GM12874 (cell line): ENCODE measurements around the gene PRRC2A.

Source experiments
- TF ChIP-seq, protein P1 (sequence below): IDR thresholded peaks from 2 replicates; pipeline ENCODE4 v1.5.1; 2011; ENCODE audit warnings: low read depth, mild to moderate bottlenecking, control low read depth, low read length, moderate library complexity; ENCODE audit not compliant: insufficient read depth

PRRC2A gene

DNA sequence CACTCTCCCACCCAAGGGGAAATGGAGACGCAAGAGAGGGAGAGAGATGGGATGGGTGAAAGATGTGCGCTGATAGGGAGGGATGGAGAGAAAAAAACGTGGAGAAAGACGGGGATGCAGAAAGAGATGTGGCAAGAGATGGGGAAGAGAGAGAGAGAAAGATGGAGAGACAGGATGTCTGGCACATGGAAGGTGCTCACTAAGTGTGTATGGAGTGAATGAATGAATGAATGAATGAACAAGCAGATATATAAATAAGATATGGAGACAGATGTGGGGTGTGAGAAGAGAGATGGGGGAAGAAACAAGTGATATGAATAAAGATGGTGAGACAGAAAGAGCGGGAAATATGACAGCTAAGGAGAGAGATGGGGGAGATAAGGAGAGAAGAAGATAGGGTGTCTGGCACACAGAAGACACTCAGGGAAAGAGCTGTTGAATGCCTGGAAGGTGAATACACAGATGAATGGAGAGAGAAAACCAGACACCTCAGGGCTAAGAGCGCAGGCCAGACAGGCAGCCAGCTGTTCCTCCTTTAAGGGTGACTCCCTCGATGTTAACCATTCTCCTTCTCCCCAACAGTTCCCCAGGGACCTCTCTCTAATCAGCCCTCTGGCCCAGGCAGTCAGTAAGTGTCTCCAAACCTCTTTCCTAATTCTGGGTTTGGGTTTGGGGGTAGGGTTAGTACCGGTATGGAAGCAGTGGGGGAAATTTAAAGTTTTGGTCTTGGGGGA, 44.4 kb upstream of the PRRC2A start:
- TF ChIP-seq, protein P1, sequence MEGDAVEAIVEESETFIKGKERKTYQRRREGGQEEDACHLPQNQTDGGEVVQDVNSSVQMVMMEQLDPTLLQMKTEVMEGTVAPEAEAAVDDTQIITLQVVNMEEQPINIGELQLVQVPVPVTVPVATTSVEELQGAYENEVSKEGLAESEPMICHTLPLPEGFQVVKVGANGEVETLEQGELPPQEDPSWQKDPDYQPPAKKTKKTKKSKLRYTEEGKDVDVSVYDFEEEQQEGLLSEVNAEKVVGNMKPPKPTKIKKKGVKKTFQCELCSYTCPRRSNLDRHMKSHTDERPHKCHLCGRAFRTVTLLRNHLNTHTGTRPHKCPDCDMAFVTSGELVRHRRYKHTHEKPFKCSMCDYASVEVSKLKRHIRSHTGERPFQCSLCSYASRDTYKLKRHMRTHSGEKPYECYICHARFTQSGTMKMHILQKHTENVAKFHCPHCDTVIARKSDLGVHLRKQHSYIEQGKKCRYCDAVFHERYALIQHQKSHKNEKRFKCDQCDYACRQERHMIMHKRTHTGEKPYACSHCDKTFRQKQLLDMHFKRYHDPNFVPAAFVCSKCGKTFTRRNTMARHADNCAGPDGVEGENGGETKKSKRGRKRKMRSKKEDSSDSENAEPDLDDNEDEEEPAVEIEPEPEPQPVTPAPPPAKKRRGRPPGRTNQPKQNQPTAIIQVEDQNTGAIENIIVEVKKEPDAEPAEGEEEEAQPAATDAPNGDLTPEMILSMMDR = no peak

DNA sequence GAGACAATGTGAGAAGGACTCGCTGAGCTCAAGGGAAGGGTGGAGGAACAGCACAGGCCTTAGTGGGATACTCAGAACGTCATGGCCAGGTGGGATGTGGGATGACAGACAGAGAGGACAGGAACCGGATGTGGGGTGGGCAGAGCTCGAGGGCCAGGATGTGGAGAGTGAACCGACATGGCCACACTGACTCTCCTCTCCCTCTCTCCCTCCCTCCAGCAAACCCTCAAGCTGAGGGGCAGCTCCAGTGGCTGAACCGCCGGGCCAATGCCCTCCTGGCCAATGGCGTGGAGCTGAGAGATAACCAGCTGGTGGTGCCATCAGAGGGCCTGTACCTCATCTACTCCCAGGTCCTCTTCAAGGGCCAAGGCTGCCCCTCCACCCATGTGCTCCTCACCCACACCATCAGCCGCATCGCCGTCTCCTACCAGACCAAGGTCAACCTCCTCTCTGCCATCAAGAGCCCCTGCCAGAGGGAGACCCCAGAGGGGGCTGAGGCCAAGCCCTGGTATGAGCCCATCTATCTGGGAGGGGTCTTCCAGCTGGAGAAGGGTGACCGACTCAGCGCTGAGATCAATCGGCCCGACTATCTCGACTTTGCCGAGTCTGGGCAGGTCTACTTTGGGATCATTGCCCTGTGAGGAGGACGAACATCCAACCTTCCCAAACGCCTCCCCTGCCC, 43.5 kb upstream of the PRRC2A start:
- TF ChIP-seq, protein P1 = no peak

DNA sequence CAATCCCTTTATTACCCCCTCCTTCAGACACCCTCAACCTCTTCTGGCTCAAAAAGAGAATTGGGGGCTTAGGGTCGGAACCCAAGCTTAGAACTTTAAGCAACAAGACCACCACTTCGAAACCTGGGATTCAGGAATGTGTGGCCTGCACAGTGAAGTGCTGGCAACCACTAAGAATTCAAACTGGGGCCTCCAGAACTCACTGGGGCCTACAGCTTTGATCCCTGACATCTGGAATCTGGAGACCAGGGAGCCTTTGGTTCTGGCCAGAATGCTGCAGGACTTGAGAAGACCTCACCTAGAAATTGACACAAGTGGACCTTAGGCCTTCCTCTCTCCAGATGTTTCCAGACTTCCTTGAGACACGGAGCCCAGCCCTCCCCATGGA, 42.9 kb upstream of the PRRC2A start:
- TF ChIP-seq, protein P1 = no peak

DNA sequence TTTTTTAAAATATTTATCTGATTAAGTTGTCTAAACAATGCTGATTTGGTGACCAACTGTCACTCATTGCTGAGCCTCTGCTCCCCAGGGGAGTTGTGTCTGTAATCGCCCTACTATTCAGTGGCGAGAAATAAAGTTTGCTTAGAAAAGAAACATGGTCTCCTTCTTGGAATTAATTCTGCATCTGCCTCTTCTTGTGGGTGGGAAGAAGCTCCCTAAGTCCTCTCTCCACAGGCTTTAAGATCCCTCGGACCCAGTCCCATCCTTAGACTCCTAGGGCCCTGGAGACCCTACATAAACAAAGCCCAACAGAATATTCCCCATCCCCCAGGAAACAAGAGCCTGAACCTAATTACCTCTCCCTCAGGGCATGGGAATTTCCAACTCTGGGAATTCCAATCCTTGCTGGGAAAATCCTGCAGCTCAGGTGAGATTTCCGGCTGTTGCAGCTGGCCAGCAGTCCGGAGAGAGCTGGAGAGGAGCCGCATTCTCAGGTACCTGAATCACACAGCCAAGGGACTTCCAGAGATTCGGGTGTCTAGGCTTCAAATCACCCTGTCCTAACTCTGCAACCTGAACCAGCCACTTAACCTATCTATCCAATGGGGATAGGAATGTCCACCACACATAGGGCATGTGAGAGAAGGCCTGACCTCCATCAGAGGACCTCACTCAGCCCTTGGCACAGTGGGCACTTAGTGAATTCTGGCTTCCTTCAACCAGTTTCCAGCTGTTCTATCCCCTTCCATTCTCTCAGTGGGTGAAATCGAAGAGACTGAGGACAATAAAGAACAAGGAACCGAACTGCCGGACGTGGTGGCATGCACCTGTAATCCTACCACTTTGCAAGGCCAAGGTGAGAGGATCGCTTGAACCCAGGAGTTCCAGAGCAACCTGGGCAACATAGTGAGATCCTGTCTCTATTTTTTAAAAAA, 42.1 kb upstream of the PRRC2A start:
- TF ChIP-seq, protein P1 = no peak

DNA sequence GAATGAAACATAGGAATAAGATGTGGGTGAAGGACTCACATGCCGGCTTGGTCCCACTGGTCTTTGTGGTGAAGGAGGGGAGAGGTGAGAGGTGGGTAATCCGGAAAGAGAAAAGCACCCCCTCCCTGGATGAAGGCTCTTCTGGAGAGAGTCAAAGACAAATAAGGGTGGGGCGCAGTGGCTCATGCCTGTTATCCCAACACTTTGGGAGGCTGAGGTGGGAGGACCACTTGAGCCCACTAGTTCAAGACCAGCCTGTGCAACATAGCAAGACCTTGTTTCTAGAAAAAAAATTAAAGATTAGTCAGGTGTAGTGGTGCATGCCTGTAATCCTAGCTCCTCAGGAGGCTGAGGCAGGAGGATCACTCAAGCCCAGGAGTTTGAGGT, 41.4 kb upstream of the PRRC2A start:
- TF ChIP-seq, protein P1 = no peak

DNA sequence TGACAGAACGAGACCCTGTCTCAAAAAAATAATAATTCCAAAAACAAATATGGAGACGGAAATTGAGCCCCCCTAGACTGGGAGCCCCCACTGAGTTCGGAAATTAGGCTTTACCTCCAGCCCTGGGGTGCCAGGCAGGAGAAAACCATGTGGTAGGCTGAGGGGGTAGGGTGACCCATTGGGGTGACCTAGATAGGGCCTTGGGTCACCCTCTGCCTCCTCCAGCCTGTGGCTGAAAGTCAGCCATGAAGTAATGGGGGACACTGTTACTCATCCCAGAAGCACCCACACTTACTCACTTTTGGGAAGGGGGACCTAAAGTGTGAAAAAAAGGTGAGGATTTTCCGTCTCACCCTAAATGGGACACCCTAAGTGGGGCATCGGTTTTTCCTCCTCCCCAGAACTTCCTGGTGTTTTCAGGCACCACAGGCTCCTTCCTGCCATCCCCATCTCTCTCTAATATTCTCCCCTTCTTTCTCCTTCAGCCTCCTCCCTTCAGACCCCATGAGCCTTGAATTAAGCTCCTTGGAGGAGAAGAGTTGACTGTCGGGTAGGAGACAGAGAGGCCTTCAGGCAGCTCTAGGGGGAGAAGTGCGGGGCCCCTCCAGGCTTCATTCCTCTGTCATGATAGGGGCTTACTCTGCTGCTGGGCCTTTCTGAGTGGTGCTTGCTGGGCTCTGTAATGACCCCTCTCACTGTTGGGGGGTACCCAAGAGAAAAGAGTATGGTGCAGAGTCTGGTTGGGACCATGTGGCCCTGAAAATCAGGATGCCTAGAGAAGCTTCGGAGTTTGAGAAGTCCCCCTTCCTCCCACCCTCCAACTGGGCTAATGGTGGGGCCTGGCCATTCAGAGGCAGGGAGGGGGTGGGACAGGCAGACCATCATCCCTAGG, 40.7 kb upstream of the PRRC2A start:
- TF ChIP-seq, protein P1 = no peak
